CD4-positive, alpha-beta memory T cell (primary cell): ENCODE data around the gene LTBP4. TPM values are rescaled to one million over a fixed set of nuclear protein-coding genes. Genes with fewer than 3 reads are reported as not detected.

ENCODE experiments used
- CTCF ChIA-PET: fragments of 350-600 bp; sonication (Branson Sonifier 250); formaldehyde crosslinking; loops from one replicate; lab custom pipeline; 2021; ENCODE audit warnings: inconsistent platforms; ENCODE audit not compliant: partially characterized antibody; lab: Charles Lee
- POLR2A ChIA-PET: fragments of 350-600 bp; sonication (Branson Sonifier 250); formaldehyde crosslinking; loops from one replicate; lab custom pipeline; 2021; ENCODE audit not compliant: partially characterized antibody; lab: Charles Lee
- DNase-seq, 5 donors: peaks; one replicate each; pipeline versions ENCODE4 v3.0.0 to v3.0.0-alpha.2; 2020 to 2022; ENCODE audit warnings: mixed read lengths in 1 of 5
- H3K27ac ChIP-seq: one replicate; pipeline ENCODE4 v1.7.0; 2013; ENCODE audit warnings: low read depth, low read length
- H3K27me3 ChIP-seq: 2 replicates; pipeline ENCODE4 v1.7.0; 2013; ENCODE audit warnings: mild to moderate bottlenecking, low read length, moderate library complexity; ENCODE audit not compliant: insufficient read depth
- H3K36me3 ChIP-seq: 2 replicates; pipeline ENCODE4 v1.7.0; 2013; ENCODE audit warnings: mild to moderate bottlenecking, low read length, moderate library complexity; ENCODE audit not compliant: insufficient read depth
- H3K4me1 ChIP-seq: 2 replicates; pipeline ENCODE4 v1.7.0; 2013; ENCODE audit warnings: mild to moderate bottlenecking, low read length, moderate library complexity; ENCODE audit not compliant: insufficient read depth
- H3K4me3 ChIP-seq, 2 donors: one replicate each; pipeline ENCODE4 v1.7.0; 2013; ENCODE audit warnings: low read length in 2 of 2, mild to moderate bottlenecking in 1 of 2
- H3K9me3 ChIP-seq, 2 donors: one replicate each; pipeline ENCODE4 v1.7.0; 2013; ENCODE audit warnings: low read length in 2 of 2, control low read depth in 1 of 2; ENCODE audit not compliant: control insufficient read depth in 1 of 2
- H3K27ac Mint-ChIP-seq, 7 donors: one replicate each; pipeline ENCODE4 v1.8.0; 2020 to 2021; ENCODE audit warnings: mixed read lengths in 7 of 7, mild to moderate bottlenecking in 6 of 7, inconsistent platforms in 3 of 7, moderate library complexity in 3 of 7
- H3K27me3 Mint-ChIP-seq, 2 donors: one replicate each; pipeline ENCODE4 v1.8.0; 2020 to 2021; ENCODE audit warnings: mixed read lengths in 2 of 2
- H3K36me3 Mint-ChIP-seq, 2 donors: one replicate each; pipeline ENCODE4 v1.8.0; 2020 to 2021; ENCODE audit warnings: mixed read lengths in 2 of 2, inconsistent platforms in 1 of 2, mild to moderate bottlenecking in 1 of 2
- H3K4me1 Mint-ChIP-seq, 4 donors: one replicate each; pipeline ENCODE4 v1.8.0; 2020 to 2021; ENCODE audit warnings: mixed read lengths in 4 of 4, mild to moderate bottlenecking in 1 of 4
- H3K4me3 Mint-ChIP-seq, 8 donors: one replicate each; pipeline ENCODE4 v1.8.0; 2020 to 2021; ENCODE audit warnings: mixed read lengths in 8 of 8, mild to moderate bottlenecking in 7 of 8, moderate library complexity in 6 of 8, inconsistent platforms in 3 of 8
- H3K9me3 Mint-ChIP-seq, 8 donors: one replicate each; pipeline ENCODE4 v1.8.0; 2020 to 2021; ENCODE audit warnings: mixed read lengths in 8 of 8, mild to moderate bottlenecking in 5 of 8, inconsistent platforms in 3 of 8, moderate library complexity in 1 of 8
- intact Hi-C: fragments of 100-400 bp; cut with micrococcal nuclease; formaldehyde crosslinking; loops from one replicate; pipeline ENCODE4 v1.15.1; 2023
- polyA plus RNA-seq, 2 donors: library from polyadenylated mRNA; unstranded; fragments of 300-500 nt; fragmentation: Illumina TruSeq; gene quantifications; one replicate each; pipeline ENCODE4 v1.2.3, GENCODE V29; 2021
- total RNA-seq, 2 experiments: library from RNA; stranded (reverse); gene quantifications; one replicate each; pipeline ENCODE4 v1.2.3, GENCODE V29; 2021

The LTBP4 gene
- total and polyA plus RNA-seq, 4 experiments from 2014 or later: 26.0 to 158 (median 103) TPM

- DNase-seq: peak; percentile 95 to 98 (median 98)
- H3K4me3 Mint-ChIP-seq: peak overlapping the region; percentile 65 to 88 (median 82)
- ChIA-PET CTCF (interaction anchor here (0.6 to 3.4 kb wide), 11 partner anchors 13 to 1313 kb away, joined by 3 to 17 read pairs (median 5); partner anchors contain the start of gene BLVRB), POLR2A (interaction anchor here (0.6 to 3.3 kb wide), 9 partner anchors 9 to 1158 kb away, joined by 3 to 71 read pairs (median 4); partner anchors contain the start of genes C19orf47, LTBP4, PLD3 and PLEKHG2)
- H3K9me3 Mint-ChIP-seq: no peaks in the 10 kb centered on the region
- peaks cover 14% of the 10 kb centered on the region for H3K4me1 ChIP-seq
- H3K27ac Mint-ChIP-seq: peak overlapping the region; percentile 30 to 94 (median 91)
- H3K4me3 ChIP-seq: peak overlapping the region; percentile 17 to 61
- intact Hi-C loops: loop anchor here (1.0 to 2.0 kb wide), 2 partner anchors 41 to 44 kb away; no protein-coding TSS in a partner anchor
- no peaks in the 10 kb centered on the region for H3K36me3 ChIP-seq
- peaks cover 8 to 26% (median 16%) of the 10 kb centered on the region in 4 donors for H3K4me1 Mint-ChIP-seq
- H3K27ac ChIP-seq: no peak overlapping the region
- H3K9me3 ChIP-seq: no peaks in the 10 kb centered on the region
- peaks cover 5 to 7% of the 10 kb centered on the region in 2 donors for H3K27me3 Mint-ChIP-seq
- H3K36me3 Mint-ChIP-seq: no peaks in the 10 kb centered on the region
- H3K27me3 ChIP-seq: no peaks in the 10 kb centered on the region
These were observed 30.7 kb upstream of the LTBP4 start for GRCh38 chr19:40570313-40571004.

- intact Hi-C loops: loop anchor here (2.0 kb wide), 1 partner anchor 44 kb away; no protein-coding TSS in a partner anchor
- H3K27ac Mint-ChIP-seq: peak overlapping the region; percentile 30 to 94 (median 90)
These were observed 30.2 kb upstream of the LTBP4 start for GRCh38 chr19:40571005-40571318.

GRCh38 chr19:40571831-40572495 is 29.2 kb upstream of the LTBP4 start:
- peaks cover 21% of the 10 kb centered on the region for H3K4me1 ChIP-seq
- peaks cover 0 to 2% of the 10 kb centered on the region in 2 donors for H3K36me3 Mint-ChIP-seq
- intact Hi-C loops: loop anchor here (2.0 kb wide), 1 partner anchor 43 kb away; no protein-coding TSS in a partner anchor
- no peak overlapping the region for H3K4me3 Mint-ChIP-seq
- H3K27ac Mint-ChIP-seq: peak overlapping the region in 5 of 7 donors; percentile 15 to 90 (median 55)
- H3K4me3 ChIP-seq: no peak overlapping the region
- no peak overlapping the region for H3K27ac ChIP-seq
- no peaks in the 10 kb centered on the region for H3K36me3 ChIP-seq
- no peaks in the 10 kb centered on the region for H3K27me3 ChIP-seq
- H3K4me1 Mint-ChIP-seq: peaks cover 10 to 33% (median 20%) of the 10 kb centered on the region in 4 donors
- ChIA-PET CTCF (interaction anchor here (3.4 kb wide), 1 partner anchor 31 kb away, joined by 17 read pairs; no protein-coding TSS in a partner anchor), POLR2A (interaction anchor here (1.3 to 3.3 kb wide), 3 partner anchors 30 to 169 kb away, joined by 4 to 71 read pairs (median 15); partner anchors contain the start of gene LTBP4)
- no peaks in the 10 kb centered on the region for H3K9me3 Mint-ChIP-seq
- peaks cover 3 to 5% of the 10 kb centered on the region in 2 donors for H3K27me3 Mint-ChIP-seq
- no peaks in the 10 kb centered on the region for H3K9me3 ChIP-seq
- no peak for DNase-seq

More at GRCh38 chr19:40571005-40571318, 30.2 kb upstream of the LTBP4 start:
- POLR2A ChIA-PET: interaction anchor here (0.9 to 3.3 kb wide), 7 partner anchors 24 to 223 kb away, joined by 3 to 71 read pairs (median 4); partner anchors contain the start of genes C19orf47, LTBP4 and PLD3
- H3K4me1 ChIP-seq: peaks cover 18% of the 10 kb centered on the region
- Mint-ChIP-seq H3K4me3 (peak overlapping the region; percentile 39 to 83 (median 71)), H3K27me3 (peaks cover 5 to 7% of the 10 kb centered on the region in 2 donors), H3K4me1 (peaks cover 9 to 31% (median 18%) of the 10 kb centered on the region in 4 donors), H3K9me3 (no peaks in the 10 kb centered on the region), H3K36me3 (no peaks in the 10 kb centered on the region)
- no peaks in the 10 kb centered on the region for H3K9me3 ChIP-seq
- H3K27me3 ChIP-seq: no peaks in the 10 kb centered on the region
- H3K36me3 ChIP-seq: no peaks in the 10 kb centered on the region
- no peak for DNase-seq
- H3K4me3 ChIP-seq: peak overlapping the region in 1 of 2 donors; percentile 13
- no peak overlapping the region for H3K27ac ChIP-seq
- CTCF ChIA-PET: interaction anchor here (0.9 to 3.4 kb wide), 10 partner anchors 14 to 1313 kb away, joined by 3 to 17 read pairs (median 4); partner anchors contain the start of gene BLVRB

- H3K27me3 Mint-ChIP-seq: no peaks in the 10 kb centered on the region
- peaks cover 0 to 2% (median 0%) of the 10 kb centered on the region in 8 donors for H3K9me3 Mint-ChIP-seq
- H3K36me3 ChIP-seq: peaks cover 13% of the 10 kb centered on the region
- peak overlapping the region; percentile 15 to 82 (median 66) for H3K27ac Mint-ChIP-seq
- intact Hi-C loops: no loop called here
- peak overlapping the region; percentile 72 for H3K27ac ChIP-seq
- peaks cover 17 to 39% (median 27%) of the 10 kb centered on the region in 4 donors for H3K4me1 Mint-ChIP-seq
- H3K27me3 ChIP-seq: no peaks in the 10 kb centered on the region
- no peak for DNase-seq
- ChIA-PET CTCF (interaction anchor here (0.7 to 2.3 kb wide), 2 partner anchors 27 to 59 kb away, joined by 3 to 9 read pairs; no protein-coding TSS in a partner anchor), POLR2A (interaction anchor here (0.6 to 1.4 kb wide), 6 partner anchors 18 to 973 kb away, joined by 3 to 5 read pairs (median 4); partner anchors contain the start of gene BLVRB)
- no peak overlapping the region for H3K4me3 ChIP-seq
- peaks cover 11 to 15% of the 10 kb centered on the region in 2 donors for H3K36me3 Mint-ChIP-seq
- peak overlapping the region; percentile 49 to 75 (median 60) for H3K4me3 Mint-ChIP-seq
- H3K9me3 ChIP-seq: no peaks in the 10 kb centered on the region
- peaks cover 29% of the 10 kb centered on the region for H3K4me1 ChIP-seq
These were observed 25.8 kb upstream of the LTBP4 start for GRCh38 chr19:40575326-40575725.

- POLR2A ChIA-PET: interaction anchor here (0.6 to 1.4 kb wide), 6 partner anchors 21 to 972 kb away, joined by 3 to 5 read pairs (median 4); partner anchors contain the start of gene BLVRB
These were observed 25.0 kb upstream of the LTBP4 start for GRCh38 chr19:40576151-40576584.

More at GRCh38 chr19:40576151-40576584, 25.0 kb upstream of the LTBP4 start:
- intact Hi-C loops: loop anchor here (1.0 kb wide), 3 partner anchors 29 to 111 kb away; partner anchors contain the start of gene BLVRB
- peak overlapping the region; percentile 83 to 94 (median 91) for H3K4me3 Mint-ChIP-seq
- DNase-seq: peak in 1 of 5 donors; percentile 63
- H3K9me3 Mint-ChIP-seq: peaks cover 0 to 2% (median 0%) of the 10 kb centered on the region in 8 donors
- Histone ChIP-seq H3K4me1 (peaks cover 24% of the 10 kb centered on the region), H3K27me3 (no peaks in the 10 kb centered on the region), H3K36me3 (peaks cover 22% of the 10 kb centered on the region), H3K9me3 (no peaks in the 10 kb centered on the region), H3K4me3 (peak overlapping the region; percentile 73 to 74), H3K27ac (peak overlapping the region; percentile 72)
- H3K4me1 Mint-ChIP-seq: peaks cover 12 to 31% (median 22%) of the 10 kb centered on the region in 4 donors
- CTCF ChIA-PET: interaction anchor here (0.7 to 2.3 kb wide), 2 partner anchors 27 to 58 kb away, joined by 3 to 9 read pairs; no protein-coding TSS in a partner anchor
- no peaks in the 10 kb centered on the region for H3K27me3 Mint-ChIP-seq
- H3K27ac Mint-ChIP-seq: peak overlapping the region; percentile 87 to 94 (median 90)
- H3K36me3 Mint-ChIP-seq: peaks cover 17 to 23% of the 10 kb centered on the region in 2 donors
